NCI-H2081 treated with DMSO at 0.1 percent for 48 hours (cell line): ENCODE data around the gene STX17.
"Not testable (repeated sequence)": the region's sequence is repeated elsewhere in the genome, so short reads cannot be mapped to it uniquely, and the experiment has no call there.

Source experiments
- DNase-seq: peaks from one replicate; lab custom pipeline; 2025; lab: John Stamatoyannopoulos, UW

STX17 gene

DNA sequence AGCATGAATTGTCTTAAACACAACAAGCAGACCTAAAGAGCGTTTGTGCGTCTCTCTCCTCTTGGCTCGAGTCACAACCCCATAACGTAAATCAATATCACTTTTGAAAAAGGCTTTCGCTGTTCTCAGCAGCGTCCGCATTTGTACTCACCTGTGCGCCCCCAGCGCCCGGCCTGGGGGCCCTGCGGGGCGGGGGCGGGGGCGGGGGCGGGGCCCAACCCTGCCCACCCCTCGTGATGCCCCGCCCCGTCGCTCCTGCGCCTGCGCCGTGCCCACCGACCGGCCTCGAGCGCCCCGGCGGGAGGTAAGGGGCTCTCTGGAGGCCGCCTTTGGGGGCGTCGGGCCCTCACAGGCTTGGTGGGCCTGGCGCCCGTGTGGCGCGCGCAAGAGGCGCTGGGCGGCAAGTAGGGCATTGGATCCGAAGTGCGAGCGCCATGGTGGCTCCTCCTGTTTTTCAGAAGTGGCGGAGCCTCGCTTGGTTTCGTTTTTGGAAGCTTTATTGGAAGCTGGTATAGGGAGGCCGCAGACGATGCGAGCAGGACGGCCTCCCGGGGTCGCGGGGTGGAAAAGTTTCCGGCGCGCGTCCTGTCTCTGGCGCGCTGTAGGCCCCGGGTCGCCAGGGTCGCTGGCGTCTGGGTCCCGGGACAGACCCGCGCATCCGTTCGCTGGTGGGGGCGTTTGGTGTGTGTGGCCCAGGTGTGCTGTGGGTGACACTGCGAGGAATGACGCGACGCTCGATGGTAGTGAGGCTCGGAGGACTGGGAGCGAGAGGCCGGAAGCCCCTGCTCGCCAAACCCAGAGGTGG is at the start of gene STX17:
TSS of gene STX17 (plus strand) at position 252 of the 805 bp plus-strand sequence. CDS start 8,586 bp downstream, outside the sequence.
- peak; percentile 3 for DNase-seq

DNA sequence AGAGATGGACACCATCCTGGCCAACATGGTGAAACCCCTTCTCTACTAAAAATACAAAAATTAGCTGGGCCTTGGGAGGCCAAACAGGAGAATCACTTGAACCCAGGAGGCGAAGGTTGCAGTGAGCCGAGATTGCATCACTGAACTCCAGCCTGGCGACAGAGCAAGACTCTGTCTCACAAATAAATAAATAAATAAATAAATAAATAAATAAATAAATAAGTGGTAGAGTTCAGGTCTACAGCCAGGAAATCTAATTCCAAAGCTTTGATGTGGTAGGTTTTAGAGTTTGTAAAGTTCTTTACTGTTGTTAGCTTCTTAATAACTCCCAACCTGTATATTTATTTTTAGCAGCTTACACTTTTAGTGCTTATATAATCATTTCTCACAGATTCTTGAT is 48.9 kb upstream of the STX17 start:
- DNase-seq, result not testable (repeated sequence)

DNA sequence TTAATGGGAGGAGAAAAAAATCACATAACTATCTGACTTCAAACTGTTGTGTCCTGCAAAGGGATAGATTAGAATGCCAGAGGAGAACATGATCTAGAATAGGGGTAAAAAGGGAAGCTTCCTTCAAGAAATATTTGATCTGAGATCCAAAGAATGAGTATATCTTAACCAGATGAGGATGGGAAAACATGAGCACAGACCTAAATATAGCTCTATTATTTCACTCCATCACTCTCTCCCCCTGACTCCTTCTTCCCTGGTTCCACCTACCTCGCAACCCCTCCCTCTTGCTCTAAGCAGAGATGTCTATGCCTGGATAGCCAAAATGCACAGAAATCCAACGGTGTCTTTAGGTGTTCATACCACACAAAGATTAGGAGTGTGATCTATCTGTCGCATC is 48.4 kb upstream of the STX17 start:
- DNase-seq, result no peak

DNA sequence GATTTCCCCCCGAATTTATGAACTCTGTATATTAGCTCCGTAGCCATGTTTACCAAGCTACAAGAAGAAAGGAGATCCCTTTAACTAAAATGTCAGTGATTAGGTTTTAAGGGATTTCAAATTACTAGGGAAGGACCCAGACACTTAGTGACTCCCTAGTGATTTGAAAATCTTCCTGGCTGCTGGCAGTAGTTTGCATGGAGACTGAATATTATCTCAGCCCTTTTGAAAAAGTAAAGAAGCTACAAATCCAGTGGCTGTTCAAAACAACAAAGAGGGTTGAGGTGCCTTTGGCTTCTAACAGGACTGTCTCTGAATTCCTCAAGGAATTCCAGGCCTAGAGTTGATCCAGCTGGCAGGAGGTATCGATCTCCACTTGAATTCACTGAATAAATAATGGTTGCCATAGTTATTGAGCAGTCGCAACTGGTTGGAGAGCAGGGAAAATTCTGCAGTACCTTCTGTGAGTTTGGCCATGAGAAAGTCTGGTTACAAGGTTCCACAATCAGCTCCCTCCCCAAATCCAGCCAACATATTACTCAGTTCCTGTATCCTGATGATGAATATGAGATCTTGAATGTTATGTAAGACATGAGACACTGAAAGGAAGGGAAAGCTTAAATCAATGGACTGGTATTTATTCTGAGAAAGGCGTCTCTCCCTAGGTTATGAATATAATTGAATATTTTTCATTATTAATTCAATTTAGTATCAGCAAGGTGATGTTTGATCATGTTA is 47.0 kb upstream of the STX17 start:
- no peak for DNase-seq

DNA sequence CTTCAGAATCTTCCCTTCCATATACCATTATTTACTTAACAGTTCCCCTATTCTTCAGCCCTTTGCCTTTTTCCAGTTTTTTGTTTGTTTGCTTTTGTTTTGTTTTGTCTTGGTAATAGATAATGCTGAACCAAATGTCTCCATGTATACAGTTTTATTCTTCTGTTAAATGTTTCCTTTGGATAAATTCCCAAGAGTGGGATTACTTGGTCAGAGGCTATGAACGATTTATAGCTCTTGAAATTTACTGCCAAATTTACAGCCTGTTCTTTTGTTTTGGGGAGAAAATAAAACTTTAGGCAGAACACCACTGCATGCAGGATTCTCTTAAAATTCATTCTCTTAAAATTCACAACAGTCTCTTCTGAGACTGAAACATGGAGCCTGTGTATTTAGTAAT is 46.2 kb upstream of the STX17 start:
- no peak for DNase-seq

DNA sequence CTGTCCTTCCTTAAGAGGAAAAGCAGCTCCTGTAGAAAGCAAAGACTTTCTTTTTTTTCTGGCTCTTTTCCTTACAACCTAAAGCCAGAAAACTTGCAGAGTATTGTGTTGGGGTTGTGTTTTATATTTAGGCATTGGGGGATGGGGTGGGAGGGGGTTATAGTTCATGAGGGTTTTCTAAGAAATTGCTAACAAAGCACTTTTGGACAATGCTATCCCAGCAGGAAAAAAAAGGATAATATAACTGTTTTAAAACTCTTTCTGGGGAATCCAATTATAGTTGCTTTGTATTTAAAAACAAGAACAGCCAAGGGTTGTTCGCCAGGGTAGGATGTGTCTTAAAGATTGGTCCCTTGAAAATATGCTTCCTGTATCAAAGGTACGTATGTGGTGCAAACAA is 42.5 kb upstream of the STX17 start:
- DNase-seq, result no peak

DNA sequence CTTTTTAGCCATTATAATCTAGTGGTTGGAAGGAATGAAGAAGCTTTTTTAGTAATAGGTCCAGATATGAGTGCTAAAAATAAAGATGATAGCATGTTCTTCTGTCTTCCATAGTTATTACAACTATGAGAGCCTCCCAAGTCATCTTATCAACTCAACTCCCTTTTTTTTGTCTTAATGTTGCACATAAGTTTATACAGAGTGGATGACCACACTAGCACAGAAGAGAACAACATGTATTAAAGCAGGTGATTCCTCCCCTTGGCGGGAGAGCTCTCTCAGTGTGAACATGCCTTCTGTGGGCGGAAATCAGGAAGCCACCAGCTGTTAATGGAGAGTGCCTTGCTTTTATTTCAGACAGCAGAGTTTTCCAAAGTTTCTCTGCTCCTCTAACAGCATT is 40.1 kb upstream of the STX17 start:
- DNase-seq, result no peak

DNA sequence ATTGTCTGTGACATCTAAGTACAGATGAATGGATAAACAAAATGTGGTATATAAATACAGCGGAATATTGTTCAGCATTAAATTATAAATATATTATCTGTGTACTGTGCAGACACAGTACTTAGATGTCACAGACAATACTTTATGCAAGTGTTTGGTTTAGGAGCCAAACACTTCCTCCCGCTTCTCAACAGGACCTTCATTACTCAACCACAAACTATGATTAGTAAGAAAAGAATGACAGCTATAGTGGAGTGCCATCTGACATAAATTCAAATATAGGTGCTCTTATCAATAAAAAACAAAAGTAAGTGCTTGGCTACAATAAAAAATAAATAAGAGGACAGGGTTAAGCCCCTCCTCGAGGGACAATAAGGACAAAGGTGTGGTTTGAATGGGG is 38.9 kb upstream of the STX17 start:
- DNase-seq, result no peak

DNA sequence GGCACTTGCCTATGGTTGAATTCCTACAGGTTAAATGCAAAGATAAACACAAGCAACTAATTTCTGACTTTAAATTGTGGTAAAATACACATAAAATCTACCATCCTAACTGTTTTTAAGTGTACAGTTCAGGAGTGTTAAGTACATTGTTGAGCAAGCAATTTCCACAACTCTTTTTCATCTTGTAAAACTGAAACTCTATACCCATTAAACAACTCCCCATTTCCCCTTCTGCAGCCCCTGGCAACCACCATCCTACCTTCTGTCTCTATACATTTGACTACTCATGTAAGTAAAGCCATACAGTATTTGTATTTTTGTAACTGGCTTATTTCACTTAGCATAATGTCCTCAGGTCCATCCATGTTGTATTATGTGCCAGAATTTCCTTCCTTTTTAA is 38.5 kb upstream of the STX17 start:
- no peak for DNase-seq

DNA sequence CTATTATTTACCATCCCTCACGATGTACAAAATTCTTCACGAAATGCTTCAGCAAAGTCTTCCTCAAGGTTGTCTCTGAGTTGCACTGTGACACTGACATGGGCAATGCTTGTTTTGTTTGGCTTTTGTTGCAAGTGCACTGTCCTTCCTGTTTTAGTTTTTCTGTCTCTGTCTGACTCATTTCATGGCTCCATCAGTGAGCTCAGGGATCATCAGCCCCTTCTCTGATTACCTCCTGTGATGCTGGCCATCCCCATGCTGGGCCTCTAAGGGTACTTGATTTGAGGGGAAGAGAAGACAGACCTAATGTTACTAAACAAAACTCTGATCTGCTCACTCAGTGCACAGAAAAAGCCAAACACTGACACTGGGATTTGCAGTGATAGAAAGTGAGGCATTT is 37.6 kb upstream of the STX17 start:
- no peak for DNase-seq

DNA sequence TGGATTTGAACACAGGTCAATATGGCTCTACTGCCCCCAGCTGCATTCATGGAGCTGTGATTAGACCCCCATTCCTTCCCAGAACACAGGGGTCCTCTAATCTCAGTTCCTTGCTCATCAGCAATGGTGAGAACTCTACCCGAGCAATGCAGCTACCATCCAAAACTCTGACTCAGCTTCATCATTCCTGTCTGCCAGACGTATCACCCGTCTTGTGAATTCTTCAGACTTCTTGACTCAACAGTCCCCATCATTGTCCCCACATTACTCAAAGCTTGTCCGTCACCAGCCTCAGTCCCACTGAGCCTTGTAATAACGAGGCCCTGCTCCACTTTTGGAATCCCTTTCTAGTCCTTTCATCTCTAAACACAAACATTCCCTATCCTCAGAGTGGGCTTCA is 36.3 kb upstream of the STX17 start:
- DNase-seq, result no peak

DNA sequence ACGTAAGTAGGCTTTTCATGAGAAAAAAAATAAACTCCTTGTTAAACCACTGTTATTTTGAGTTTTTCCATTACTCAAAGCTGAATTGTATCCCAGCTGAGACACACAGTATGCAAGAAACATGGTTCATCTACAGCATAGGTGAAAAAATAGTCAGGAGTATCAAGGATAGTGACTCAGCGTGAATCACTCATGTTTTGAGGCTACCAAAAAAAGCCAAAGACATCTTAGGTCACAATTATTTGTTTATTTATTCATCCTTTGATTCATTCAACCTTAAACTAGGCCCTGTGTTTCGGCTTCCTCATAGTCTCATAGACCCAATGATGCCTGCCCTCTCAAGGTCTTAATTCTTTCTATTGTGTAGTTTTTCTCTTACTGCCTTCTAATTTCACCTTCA is 32.9 kb upstream of the STX17 start:
- DNase-seq, result no peak

DNA sequence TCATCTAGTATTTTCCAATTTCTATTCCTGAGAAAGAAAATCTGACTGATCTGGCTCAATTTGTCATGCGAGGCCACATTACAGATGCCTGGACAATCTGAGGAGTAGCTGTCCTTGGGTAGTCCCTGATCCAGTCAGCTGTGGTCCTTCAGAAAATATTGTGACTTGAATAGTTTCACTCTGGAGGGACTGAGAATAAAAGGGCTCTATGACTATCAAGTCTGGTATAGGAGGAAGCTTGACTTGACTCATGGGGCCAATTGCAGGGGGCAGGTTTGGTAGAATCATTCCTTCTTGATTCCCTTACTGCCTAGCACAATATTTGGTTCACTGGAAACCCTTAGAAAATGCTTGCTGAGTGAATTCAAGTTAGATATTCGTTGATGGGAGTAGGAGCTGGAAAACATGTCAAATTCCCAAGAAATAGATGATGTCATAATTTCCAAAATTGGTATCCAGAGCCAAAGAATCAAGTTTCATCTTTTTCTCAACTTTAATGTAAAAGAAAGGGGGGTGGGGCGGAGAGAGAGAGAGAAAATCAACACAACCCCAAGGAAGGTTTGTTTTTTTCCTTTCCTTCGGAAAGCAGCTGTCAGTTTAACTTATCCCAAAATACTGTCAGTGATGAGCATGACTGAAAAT is 32.4 kb upstream of the STX17 start:
- DNase-seq, result no peak

DNA sequence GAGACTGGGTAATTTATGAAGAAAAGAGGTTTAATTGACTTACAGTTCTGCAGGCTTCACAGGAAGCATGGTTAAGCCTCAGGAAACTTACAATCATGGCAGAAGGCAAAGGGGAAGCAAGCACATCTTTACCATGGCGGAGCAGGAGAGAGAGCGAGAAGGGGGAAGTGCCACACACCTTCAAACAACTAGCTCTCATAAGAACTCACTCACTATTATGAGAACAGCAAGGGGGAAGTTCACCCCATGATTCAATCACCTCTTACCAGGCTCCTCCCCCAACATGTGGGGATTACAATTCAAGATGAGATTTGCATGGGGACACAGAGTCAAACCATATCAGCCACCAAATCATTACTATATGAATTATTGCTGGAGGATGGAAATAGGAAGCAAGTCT is 30.3 kb upstream of the STX17 start:
- no peak for DNase-seq

DNA sequence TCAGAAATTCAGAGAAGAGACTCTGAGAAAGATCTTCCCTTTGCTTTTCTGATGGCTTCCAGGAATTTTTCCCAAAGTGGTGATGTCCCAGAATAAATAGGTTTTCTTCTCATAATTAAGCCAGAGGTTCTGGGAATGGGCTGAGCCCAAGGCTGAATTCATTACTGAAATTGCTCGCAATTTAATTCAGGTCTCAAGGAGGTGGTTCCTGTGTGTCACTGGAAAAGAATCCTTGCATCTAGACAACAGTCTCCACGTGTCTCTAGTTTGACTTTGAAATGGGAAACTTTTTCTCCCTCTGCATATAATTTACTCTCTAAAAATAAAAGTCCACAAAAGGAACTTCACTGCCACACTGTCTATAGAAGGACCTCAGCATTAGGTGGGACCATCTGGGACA is 27.8 kb upstream of the STX17 start:
- DNase-seq, result no peak

DNA sequence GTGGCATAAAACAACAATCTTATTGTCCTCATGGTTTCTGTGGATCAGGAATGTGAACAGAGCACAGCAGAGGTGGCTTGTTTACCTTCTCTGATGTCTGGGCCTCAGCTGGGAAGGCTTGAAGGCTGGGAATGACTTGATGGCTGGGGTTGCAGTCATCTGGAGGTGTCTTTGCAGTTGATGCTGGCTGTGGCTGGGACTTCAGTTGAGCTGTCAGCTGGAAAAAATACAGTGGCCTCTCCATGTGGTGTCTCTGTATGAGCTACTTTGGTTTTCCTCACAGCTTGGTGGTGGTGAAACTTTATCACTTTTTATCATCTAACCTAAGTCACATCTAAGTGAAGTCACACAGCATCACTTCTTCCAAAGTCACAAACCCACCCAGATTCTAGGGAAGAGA is 24.7 kb upstream of the STX17 start:
- DNase-seq, result no peak

DNA sequence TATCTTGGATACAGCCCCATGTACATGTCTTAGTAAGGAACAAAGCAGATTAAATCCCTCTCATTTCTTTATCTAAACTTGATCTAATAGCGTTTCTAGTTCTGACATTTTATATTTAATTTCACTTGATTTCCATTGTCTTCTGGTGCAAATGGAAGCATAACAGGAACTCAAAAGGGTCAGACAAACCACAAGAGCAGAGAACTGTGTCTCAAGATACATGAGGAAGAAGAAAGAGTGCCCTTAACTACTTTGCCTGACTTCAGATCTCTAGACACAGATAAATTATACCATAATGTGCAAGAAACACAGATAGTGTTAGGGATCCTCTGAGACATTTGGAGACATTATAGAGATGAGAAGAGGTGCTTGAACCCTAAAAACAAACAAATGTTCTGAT is 20.7 kb upstream of the STX17 start:
- no peak for DNase-seq

DNA sequence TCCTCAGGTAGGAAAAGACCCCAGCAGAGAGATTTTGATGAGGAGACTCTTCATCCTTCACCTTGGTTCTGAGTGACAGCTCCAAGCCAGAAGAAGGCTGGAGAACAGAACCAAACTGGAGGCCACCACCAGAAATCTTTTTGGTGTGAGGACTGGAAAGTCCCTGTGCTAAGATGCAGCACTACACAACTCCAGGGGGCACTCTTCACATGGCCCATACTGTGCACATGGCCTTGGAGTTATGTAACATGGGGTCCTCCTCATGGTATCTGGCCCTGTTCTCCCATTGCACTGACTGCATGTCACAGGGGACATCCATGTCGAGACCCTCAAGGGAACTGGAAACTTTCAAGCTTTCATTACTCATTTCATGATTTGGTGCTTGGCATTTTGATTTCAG is 17.3 kb upstream of the STX17 start:
- DNase-seq, result no peak

DNA sequence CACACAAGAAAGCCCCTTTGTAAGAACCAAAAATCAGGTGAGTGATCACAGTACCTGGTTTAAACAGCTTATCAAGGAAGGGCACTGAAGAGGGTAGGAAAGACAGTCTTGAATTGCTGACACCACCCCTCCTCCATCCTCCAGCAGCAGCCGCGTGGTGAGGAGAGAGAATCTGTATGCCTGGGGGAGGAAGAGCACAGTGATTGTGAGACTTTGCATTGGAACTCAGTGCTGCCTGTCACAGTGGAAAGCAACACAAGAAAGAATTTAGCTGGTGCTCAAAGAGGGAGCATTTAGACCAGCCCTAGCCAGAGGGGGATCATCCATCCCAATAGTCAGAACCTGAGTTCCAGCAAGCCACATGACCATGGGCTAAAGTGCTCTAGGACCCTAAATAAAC is 11.6 kb upstream of the STX17 start:
- no peak for DNase-seq

DNA sequence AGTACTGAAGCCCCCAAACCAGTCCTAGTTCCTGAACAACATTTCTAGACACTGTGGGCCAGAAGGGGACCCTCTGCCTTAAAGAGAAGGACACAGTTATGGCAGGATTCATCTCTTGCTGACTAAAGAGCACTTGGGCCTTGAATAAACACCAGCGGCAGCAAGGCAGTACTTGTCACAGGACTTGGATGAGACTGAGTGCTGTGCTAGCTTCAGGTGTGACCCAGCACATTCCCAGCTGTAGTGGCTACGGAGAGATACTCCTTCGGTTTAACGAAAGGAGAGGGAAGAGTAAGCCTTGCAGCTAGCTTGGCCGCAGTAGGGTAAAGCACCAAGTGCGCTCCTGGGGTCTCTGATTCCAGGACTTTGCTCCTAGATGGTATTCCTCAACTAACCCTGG is 10.9 kb upstream of the STX17 start:
- DNase-seq, result no peak

DNA sequence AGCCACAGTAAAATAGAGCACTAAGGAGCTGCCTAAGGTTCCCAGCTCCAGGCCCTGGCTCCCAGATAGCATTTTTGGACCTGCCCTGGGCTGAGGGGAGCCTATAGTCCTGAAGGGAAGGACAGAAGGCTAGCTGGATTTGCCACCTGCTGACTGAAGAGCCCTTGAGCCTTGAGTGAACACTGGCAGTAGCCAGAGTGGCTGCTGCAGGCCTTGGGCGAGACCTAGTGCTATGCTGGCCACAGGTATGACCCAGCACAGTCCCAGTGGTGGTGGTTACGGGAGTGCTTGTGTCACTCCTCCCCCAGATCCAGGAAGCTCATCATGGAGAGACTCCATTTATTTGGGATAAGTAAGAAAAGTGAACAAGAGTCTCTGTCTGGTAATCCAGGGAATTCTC is 10.3 kb upstream of the STX17 start:
- DNase-seq, result no peak

DNA sequence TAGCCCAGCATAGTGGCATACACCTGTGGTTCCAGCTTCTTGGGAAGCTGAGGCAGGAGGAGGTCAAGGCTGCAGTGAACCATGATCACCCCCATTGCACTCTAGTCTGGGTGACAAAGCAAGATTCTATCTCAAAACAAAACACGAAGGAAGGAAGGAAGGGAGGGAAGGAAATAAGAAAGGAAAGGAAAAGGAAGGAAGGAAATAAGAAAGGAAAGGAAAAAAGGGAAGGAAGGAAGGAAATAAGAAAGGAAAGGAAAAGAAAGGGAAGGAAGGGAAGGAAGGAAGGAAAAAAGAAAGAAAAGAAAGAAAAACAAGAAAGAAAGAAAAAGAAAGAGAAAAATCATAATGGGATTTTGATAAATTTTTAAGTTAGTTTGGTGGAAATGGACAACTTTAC is 3.1 kb upstream of the STX17 start:
- no peak for DNase-seq

DNA sequence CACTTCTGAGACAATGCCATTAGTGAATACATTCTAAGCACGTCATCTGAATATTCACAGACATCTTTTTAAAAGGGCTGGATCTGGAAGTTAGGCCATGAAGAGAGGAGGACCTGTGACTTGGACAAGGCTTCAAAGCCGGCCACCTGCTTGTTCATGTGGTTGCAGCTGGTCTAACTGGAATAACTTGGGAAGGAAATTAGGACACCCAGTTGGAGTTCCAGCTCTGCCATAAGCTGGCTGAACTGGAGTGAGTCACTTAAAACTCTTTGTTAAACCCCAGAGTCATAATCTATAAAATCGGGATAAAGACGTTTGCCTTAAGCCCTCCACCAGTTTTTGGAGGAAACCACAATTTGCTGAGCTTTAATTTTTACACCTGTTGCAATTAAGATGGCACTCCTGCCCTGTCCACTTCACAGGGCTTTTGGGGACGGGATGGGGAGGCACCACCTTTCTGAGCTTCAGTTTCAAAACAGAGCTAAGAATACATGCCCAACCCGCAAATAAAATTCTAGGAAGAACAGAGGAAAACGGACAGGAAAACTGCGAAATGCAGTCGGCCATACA is 536 bp upstream of the STX17 start:
- no peak for DNase-seq
